ENCODE data around the gene ZBTB7C.

- TF ChIP-seq CTCF (IDR thresholded peaks at IDR 0.05; ENCODE audit: control extremely low read depth in 1 of 3, insufficient read depth in 1 of 3, low read depth in 1 of 3, low read length in 3 of 3) (no peak), EP300 (IDR thresholded peaks at IDR 0.05; ENCODE audit: borderline replicate concordance in 1 of 2, low read depth in 2 of 2, low read length in 2 of 2) (no peak), RNF2 (IDR thresholded peaks at IDR 0.05; ENCODE audit: borderline replicate concordance, low read depth, low read length, missing control alignments, poor library complexity, severe bottlenecking) (no peak), RBBP5 (IDR thresholded peaks at IDR 0.05; ENCODE audit: borderline replicate concordance, low read depth, low read length) (no peak), TAF1 (IDR thresholded peaks at IDR 0.05; ENCODE audit: low read depth, low read length) (no peak), KDM1A (IDR thresholded peaks at IDR 0.05; ENCODE audit: borderline replicate concordance, low read length) (no peak), SP1 (IDR thresholded peaks at IDR 0.05; ENCODE audit: low read depth, low read length) (no peak), FOSL1 (IDR thresholded peaks at IDR 0.05; ENCODE audit: insufficient read depth, low read depth, low read length) (no peak), NRF1 (IDR thresholded peaks at IDR 0.05; ENCODE audit: low read depth, low read length) (no peak), RFX5 (IDR thresholded peaks at IDR 0.05; ENCODE audit: borderline replicate concordance, low read depth, low read length) (no peak), CREB1 (IDR thresholded peaks at IDR 0.05) (no peak)
- TF ChIP-seq, protein P1, sequence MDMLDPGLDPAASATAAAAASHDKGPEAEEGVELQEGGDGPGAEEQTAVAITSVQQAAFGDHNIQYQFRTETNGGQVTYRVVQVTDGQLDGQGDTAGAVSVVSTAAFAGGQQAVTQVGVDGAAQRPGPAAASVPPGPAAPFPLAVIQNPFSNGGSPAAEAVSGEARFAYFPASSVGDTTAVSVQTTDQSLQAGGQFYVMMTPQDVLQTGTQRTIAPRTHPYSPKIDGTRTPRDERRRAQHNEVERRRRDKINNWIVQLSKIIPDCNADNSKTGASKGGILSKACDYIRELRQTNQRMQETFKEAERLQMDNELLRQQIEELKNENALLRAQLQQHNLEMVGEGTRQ (IDR thresholded peaks at IDR 0.05; ENCODE audit: low read length) = no peak
Measured at GRCh38 chr18:48032876-48033789, 376.1 kb downstream of the ZBTB7C start.
